Stimulated activated CD8-positive, alpha-beta memory T cell treated with anti-CD3 and anti-CD28 coated beads, Interleukin-15, amount 100 ng/mL, for 4 hours (primary cell): ENCODE measurements around the gene PCDH1.

Experiments
- DNase-seq, 2 donors: peaks; one replicate each; pipeline ENCODE4 v3.0.0-alpha.2; 2020; ENCODE audit warnings: low read depth in 2 of 2

Gene PCDH1

DNA sequence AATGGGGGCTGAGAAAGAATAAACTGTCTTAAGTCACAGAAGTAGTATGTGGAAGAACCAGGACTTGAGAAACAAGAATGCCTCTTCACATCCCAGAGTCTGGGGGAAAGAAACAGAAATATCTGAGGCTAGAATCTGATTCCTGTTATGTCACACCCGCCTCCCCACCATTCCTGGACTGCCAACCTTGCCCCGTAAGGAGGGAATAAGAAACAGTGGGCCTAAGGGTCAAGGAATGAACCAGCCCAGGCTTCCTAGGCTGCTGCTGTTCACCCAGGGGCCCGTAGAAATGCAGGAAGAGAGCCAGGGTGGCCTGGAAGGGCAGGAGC, 4.3 kb downstream of the PCDH1 start:
- DNase-seq = no peak

DNA sequence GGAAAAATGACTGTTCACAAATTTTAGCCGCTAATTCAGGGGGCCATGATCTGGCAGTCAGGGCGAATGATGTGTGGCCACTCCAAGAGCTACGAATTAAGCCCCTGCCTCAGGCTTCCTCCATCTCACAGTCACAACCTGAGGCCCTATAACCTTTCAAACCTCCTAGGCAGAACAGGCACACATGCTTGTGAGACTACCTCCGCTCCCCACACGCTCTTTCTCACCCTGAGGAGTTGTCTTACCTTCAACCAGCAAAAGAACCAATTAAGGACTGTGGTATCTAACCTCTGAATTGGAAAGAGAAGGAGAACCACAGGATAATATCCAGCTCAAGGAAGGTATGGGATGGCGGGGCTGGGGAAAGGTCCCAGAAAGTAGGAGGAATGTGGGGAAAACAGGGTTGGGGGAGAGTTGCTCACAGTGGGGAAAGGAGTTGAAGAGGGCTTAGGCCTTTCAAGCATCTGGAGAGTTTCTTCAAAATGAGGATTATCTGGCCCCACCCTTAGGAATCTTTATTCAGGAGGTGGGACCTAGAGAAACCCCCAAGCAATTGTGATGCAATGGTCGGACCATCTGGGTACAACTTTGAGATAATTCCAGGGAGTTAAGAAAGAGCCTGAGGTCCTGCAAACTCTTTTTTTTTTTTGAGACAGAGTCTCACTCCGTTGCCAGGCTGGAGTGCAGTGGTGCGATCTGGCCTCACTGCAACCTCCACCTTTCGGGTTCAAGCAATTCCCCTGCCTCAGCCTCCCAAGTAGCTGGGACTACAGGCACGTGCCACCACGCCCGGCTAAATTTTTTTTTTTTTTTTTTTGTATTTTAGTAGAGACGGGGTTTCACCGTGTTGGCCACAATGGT, 5.5 kb downstream of the PCDH1 start:
- no peak for DNase-seq

DNA sequence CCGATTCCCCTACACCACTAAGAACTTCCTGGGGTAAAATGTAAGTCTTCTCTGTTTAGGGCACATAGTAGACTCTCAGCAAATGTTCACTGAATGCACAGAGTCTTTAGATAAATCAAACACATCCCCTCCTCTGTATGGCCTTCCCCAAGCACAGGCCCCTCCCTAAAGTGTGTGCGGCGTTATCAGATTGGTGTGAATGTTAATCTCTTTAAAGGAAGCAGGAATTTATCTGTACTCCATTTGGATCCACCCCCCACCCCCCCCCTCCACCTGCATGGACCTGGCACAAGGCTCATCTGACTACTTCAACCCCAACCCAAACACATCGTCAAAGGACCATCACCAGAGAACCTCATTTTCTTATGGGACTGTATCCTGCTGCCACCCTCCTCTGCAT, 6.3 kb downstream of the PCDH1 start:
- no peak for DNase-seq

DNA sequence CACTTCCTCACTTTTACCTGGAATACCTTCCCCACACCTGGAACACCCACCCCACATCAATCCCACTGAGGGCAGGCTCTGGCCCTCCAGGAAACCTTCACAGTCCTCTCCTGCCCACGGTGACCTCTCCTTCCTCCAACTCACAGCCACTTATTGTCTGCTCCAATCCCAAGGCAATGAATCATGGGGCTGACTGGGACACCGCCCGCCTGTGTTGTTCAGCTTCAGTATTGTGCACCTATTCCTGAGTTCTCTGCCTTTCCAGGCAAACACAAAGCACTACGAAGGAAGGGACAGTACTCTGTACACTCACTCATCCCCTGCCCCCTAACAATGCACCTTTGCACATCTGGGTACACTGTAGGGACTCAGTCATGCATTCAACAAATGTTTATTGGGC, 7.3 kb downstream of the PCDH1 start:
- DNase-seq = no peak

DNA sequence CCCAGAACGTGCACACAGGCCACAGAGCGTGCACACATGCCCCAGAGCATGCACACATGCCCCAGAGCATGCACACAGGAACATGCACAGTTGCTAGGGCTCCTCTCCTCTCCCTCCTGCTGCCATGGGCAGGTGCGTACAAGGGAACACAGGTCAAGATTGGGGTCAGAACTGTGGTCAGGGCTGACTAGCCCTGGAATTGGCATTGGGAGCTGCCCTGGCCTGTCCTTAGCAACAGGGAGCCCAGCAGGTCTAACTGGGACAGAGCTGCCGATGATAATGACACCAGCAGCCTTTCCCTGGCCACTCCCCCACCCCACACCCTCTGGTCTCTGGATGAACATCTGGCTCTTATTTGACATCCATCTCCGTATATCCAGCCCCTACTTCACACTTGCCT, 8.0 kb downstream of the PCDH1 start:
- no peak for DNase-seq

DNA sequence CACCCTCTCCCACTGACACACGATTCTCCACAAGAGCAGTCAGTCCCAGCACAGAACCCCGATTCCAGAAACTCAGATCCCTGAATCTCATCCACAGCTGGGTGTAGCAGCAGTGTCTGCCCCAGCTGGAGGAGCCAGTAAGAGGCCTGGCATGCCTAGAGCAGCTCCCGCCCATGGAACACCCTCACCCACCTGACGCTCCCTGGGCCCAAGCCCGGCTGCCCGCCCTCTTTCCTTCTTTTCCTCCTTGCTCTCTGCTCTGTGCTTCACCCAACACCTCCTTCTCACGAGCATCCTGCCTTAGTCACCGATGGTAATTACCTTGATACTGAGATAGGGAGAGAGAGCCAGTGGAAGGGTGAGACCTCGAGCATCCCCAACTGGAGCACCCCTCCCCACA, 8.7 kb downstream of the PCDH1 start:
- DNase-seq = no peak

DNA sequence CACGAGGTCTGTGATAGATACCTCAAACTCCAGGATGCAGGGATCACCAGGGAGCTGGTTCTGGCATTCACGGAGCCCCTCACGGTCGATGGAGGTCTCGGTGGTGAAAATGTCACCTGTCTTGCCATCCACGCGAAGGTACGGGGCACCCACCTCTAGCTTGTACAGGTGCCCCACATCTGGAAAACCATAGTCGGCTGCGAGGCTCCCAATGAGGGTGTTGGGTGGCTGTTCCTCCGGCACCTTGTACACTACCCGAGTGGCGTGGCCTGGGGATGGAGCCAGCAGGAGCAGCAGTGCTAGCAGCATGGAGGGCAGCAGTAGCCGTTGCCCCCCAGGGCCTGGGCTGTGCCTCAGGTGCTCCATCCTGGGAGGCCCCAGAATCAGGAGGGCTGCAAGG, 9.2 kb downstream of the PCDH1 start:
- no peak for DNase-seq

DNA sequence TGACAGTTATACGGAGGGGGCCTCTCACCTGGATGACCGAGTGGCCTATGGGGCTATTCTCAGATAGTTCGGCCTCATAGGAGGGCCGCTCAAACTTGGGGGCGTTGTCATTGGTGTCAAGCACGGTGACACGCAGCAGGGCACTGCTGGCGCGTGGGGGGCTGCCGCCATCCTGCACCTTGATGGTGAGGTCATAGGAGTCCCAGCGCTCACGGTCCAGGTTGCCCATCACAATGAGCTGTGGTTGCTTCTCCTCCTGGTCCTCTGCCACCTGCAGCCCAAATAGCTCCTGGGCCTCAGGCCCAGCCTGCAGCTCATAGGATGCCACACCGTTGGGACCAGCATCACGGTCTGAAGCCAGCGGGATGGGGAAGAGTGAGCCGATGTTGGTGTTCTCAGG, 9.7 kb downstream of the PCDH1 start:
- no peak for DNase-seq

DNA sequence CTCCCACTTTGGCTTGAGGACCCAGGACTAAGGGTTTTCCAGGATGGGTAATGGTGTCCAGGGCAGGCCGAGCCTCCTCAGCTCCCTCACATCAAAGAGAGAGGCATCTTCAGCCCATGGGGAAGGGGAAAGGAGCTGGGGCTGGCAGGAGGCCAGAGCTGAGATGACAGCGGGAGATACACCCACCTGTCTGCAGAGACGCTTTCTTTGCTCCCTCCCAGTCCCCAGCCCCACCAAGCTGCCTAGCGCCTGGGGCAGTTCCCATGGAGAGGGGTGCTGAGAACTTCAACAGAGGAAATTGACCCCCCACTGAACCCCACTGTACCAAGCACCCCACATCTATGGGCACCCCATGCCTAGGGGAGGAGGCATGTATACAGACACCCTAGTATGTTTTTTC, 10.6 kb downstream of the PCDH1 start:
- no peak for DNase-seq

DNA sequence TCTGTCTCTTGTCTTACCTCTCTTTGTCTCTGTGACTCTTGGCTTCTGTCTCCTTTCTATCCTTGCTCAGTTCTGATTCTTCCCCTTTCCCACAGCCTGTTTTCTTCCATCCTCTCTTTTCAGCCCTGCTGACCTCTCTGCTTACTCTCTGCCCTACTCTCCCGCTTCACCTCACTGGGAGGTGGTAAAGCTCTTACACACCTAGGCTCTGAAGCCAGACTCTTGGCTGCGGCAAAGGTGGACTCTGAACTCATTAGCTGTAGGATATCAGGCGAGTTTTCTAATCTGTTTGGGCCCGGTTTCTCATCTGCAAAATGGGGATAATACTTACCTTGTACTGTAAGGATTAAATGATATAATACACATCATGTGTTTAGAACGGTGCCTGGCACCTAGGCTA, 11.1 kb downstream of the PCDH1 start:
- DNase-seq = no peak

DNA sequence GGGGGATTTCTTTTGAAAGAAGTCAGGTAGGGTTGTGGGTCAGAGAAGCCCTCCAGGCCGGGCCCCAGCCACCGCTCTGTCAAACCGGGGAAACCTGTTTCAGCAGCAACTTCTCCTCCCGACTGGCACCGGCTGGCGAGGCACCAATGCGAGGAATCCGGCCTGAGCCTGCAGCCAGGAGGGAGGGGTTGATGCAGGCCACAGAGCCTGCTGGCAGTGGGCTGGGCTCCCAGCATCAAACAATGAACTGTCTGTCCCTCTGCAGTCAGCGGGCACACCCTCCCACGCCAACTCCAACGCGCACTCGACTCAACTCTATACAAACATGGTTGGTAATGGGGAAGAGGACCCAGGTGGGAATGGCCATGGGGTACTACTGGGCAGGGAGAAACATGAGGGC, 12.1 kb downstream of the PCDH1 start:
- no peak for DNase-seq

DNA sequence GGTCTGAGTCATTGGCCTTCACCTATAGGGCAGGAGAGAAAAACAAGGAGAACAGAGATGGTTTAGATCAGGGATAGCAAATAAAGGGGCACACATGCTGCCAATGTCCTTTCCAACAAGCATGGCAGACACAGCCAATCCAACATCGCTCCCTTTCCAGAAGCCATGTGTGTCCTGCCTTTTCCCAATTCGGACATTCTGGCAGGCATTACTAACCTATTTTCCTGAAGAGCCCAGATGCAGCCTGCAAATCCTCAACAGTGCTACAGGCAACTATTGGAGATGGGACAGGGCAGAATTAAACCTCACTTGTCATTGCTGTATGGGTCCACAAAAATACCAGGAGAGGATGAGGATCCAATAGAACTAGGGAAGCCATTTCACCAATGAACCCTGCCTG, 12.8 kb downstream of the PCDH1 start:
- no peak for DNase-seq

DNA sequence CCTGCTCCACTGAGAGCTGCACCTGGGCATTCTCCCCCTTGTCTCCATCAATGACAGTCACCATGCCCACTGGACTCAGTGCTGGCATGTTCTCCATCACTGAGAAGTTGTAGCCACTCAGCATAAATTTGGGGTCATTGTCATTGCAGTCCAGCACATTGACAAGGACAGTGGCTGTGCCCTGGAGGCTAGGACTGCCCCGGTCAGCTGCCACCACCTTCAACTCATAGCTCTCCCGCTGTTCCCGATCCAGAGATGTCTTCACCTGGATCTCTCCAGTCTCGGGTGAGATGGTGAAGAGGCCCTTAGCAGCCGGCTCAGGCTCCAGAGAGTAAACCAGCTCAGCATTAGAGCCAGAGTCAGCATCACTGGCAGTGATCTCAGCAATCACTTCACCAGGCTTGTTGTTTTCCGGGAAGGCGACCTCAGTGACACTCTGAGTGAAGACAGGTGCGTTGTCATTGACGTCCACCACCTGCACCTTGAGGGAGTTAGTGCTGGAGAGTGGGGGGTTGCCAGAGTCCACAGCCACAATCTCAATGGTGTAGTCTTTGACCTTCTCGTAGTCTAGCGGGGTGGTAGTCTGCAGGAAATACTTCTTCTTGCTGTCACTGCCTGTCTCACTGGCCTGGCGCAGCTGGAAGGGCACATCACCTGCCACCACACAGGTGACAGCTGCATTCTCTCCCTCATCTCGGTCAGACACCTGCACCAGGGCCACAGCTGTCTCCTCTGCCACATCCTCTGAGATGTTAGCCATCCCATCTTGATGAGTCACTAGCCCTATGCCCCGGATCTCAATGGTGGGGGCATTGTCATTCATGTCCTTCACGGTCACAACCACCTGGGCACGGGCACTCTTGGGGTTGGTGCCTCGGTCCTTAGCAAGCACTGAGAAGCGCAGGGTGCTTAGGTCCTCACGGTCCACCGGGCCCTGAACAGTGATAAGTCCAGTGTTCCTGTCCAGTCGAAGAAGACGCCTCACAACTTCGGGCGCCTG, 13.5 kb downstream of the PCDH1 start:
- no peak for DNase-seq

DNA sequence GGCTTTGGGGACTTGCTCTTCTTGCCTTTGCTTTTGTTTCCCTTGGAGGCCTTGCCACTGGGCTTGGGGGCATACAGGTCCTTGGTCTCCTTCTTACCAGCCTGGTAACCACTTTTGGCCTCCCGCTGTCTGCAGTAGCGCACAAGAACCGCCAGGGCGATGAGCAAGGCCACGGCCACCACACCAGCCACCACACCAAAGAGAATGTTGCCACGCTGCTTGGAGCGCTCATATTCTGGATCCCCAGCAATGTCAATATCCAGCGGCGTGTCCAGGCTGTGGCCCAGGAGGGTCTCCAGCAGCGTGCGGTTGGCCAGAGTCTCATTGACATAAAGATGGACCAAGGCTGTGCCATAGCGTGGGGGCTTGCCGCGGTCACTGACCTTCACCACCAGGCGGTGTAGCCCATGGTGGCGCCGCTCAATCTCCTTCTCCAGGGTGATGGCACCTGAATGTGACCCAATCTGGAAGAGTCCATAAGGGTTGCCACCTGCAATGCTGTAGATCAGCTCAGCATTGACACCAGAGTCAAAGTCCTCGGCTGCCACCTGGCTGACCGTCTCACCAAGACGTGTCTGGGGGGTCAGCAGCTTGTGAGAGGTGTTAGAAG, 14.5 kb downstream of the PCDH1 start:
- no peak for DNase-seq

DNA sequence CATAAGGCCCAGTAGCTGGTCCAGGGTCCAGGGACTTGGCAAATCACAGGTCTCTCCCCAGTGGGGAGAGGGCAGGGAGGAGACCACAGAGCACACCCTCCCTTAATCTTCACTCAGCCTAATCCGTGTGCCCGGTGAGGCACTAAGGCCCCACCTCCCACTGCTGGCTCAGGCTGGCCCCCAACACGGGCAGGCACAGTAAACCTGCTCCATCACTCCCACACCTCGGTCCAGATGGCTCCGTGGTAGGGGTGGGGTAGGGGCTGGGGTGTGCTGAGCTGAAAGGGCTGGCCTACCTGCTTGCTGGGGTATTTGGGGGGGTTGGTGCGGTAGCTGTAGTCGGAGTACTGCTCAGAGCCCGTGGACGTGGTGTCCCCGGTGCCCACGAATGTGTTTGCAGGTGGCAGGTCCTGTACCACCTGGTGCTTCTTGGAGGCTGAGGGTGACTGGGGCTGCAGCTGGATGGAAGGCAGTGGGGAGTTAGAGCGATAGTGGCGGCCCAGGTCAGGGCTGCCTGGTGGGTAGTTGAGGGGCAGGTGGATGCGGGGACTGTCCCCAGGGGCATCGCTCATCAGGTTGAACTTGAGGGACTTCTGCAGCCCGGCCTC, 15.2 kb downstream of the PCDH1 start:
- DNase-seq = no peak

DNA sequence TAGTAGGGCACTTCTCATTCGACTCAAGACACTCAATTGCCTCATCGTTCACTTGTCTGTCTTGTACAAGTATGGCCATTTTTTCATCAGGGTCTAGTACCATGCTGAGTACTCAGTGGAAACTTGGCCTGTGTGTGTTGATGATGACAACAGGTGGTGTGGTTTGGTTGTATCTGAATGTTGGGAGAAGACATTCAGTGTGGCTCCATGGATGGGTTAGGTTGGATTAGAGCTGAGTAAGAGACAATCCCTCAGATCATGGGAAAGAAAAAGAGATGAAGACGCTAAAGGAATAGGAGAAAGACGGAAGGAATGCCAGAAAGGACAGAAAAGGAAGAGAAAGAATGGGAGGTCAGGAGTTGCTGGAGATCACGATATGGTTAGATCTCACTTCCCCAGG, 17.0 kb downstream of the PCDH1 start:
- no peak for DNase-seq

DNA sequence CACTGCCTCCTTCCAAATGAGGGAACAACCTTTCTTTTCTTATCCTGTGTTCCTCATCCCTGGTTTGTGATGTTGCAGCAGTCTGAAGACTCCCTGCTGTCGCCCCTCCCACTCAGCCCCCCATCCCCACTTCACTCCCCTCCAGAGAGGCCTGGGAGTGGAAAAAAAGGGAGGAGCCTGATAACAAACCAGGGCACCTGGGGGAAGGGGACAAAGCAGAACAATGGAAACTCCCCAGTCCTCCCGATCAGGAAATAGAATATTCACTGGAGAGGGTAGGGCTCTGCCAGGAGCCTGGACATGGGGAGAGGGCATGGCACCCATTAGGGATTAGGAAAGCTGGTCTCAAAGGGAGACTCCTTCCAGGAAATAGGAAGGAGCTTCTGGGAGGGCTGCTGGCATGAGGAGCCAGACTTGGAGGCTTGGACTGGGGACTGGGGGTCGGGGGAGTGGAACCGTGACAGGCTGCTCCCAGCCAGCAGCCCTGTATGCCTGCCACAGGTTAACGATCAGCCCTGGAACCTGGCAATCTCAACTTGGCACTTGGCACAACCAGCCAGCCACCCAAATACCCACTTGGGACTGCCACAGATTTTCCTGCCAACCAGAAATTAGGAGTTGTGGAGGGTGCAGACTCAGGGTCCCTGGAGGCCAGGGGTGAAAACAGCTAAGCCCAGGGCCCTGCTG, 20.0 kb downstream of the PCDH1 start:
- no peak for DNase-seq

DNA sequence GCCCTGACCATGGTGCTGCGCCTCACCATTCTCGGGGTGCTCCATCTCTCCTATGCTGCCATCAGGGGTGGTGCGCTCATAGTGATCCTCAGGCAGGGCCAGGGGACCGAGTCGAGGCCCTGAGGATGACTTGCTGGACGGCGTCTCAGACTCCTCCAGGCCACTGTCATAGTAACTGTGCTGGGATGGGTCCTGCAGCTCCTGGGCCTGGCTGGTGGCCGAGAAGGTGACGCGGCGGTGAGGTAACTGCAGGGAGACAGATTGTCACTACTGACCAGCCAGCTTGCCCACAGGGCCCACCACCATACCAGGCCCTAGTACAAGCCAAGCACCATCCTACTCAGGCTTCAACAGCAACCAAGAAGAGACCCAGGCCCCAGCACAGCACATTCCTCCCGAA, 21.0 kb downstream of the PCDH1 start:
- DNase-seq = no peak

DNA sequence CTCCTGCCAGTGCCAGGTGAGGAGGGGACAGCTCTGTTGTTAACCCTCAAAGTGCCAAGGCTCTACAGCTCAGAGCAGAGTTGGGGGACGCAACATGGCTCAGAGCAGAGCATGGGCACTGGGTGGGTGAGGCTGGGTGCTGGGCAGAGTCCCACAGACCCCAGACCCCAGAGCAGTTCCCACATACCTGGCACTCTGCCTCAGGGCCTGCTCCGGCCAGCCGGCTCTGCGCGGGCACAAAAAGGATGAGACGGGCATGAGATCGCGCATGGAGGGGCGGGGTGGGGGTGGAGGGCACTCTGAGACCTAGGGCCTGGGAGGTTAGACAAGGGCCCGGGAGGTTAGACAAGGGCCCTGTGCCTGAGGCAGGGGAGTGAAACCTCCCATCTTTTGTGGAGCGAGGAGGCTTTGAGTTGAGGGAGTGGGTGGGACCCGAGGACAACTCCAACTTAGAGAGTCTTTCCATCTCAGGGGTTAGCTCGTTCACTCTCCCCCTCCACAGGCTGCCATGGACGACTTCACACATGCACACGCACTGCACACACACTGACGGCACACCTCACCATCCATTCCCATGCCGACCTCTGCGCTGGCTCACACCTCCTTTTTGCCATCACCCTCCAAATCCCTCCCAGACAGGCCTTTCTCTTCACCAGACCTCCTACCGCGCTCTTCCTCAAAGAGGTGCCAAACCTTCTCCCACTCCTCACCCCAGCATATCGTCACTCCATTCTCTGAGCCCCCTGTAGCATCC, 22.0 kb downstream of the PCDH1 start:
- DNase-seq = no peak

DNA sequence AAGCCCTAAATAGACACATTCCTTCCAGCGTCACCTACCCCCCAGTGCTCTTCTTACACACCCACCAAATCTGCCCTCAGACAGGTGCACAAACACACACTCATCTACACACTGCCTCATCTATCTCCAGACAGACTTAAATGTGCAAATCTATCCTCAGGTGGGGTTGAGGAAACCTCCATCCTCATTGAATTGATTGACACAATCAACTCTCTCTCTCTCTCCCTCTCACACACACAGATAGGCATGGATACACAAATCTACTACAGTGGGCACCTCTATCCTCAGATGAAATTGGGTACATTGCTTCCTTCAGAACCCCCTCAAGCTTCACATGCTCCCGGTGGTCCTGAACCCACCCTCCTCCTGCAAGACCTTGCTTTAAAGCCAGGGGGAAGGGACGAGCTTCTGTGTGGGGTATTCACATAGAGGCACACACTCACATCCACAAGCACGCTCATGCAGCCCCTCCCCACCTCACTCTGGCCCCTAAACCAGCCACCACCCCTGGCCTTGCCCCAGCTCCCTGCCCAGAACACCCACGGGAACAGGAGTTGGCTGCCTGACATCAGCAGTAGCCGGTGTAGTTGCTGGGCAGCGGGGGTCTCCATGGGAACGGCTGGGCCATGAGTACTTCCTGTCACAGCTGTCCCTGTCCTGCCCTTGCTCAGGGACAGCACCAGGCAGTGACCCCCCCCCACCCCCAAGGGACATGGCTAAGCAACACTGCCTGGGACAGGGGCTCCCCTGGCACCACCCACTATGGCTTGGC, 22.8 kb downstream of the PCDH1 start:
- no peak for DNase-seq
